Ovary (tissue), 3 donors: Measurements from ENCODE around the gene DCP1B.

Source experiments
- CTCF ChIP-seq, 3 donors: fragments of 450-650 bp in 2 of 3; fragments of 200-600 bp in 1 of 3; IDR thresholded peaks; one replicate each; pipeline versions ENCODE4 v1.5.1 to v1.8.0; 2016 to 2022; ENCODE audit warnings: antibody characterized with exemption in 3 of 3, mild to moderate bottlenecking in 1 of 3
- EP300 ChIP-seq: sonication (generic); formaldehyde crosslinking; IDR thresholded peaks from one replicate; pipeline ENCODE4 v1.6.1; 2017; ENCODE audit warnings: antibody characterized with exemption
- POLR2A ChIP-seq: fragments of 450-650 bp; IDR thresholded peaks from one replicate; pipeline ENCODE4 v1.6.1; 2017; ENCODE audit warnings: antibody characterized with exemption, mild to moderate bottlenecking, moderate library complexity
- donor health status: DM: no; HTN: no; CAD: no.

- TF ChIP-seq EP300: no peak
- peak; percentile 89 to 94 (median 92) for TF ChIP-seq CTCF (IDR thresholded peaks at IDR 0.05)
- TF ChIP-seq POLR2A: no peak
Measured at GRCh38 chr12:2034633-2035430, 30.6 kb upstream of the DCP1B start.
